ENCODE data around the gene OTUB2. TPM values are rescaled to one million over a fixed set of nuclear protein-coding genes. Genes with fewer than 3 reads are reported as not detected.

OTUB2 gene
- total and polyA plus RNA-seq, 9 donors: 0.41 to 1.6 (median 0.76) TPM

DNA sequence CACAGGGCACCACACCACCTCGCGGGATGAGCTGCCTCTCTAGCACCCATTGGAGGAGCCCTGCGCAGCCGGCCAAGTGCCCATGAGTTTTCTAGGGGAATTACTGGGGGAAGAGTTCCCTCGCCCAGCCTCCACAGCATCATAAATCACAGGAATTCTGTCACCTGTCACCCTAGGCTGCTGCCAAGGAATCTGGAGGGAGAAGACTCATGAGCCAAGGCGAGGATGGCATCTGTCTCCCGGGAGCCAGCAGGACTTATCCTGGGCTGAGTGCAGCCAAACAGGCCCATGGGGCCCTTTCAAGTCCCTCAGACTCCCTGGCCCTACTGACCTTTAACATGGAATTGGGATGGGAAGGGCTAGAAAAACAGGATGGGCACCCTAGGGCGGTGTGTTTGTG is 7.8 kb upstream of the OTUB2 start:
- intact Hi-C loops (cut with DNase I): no loop called here
- DNase-seq: no peak
- H3K4me1 ChIP-seq (ENCODE audit: insufficient read depth): no peaks in the 10 kb centered on the region
- no peaks in the 10 kb centered on the region for H3K9me3 ChIP-seq
- no peak for TF ChIP-seq POLR2A (IDR thresholded peaks at IDR 0.05)
- TF ChIP-seq EP300 (IDR thresholded peaks at IDR 0.05): no peak
- no peak for TF ChIP-seq CTCF (IDR thresholded peaks at IDR 0.05)
- H3K4me3 ChIP-seq: no peak overlapping the region
- 75 to 85% (median 84%) methylated on average over 8 of the region's 8 CpGs for WGBS, 3 donors
- H3K27me3 ChIP-seq: no peaks in the 10 kb centered on the region
- H3K36me3 ChIP-seq: no peaks in the 10 kb centered on the region
- H3K27ac ChIP-seq: no peak overlapping the region

- TF ChIP-seq CTCF (IDR thresholded peaks at IDR 0.05) (no peak), POLR2A (IDR thresholded peaks at IDR 0.05) (no peak), EP300 (IDR thresholded peaks at IDR 0.05) (no peak)
- WGBS, 3 donors: 37 to 66% (median 40%) methylated on average over 6 of the region's 6 CpGs
- no peaks in the 10 kb centered on the region for H3K36me3 ChIP-seq
- H3K27me3 ChIP-seq: no peaks in the 10 kb centered on the region
- H3K4me1 ChIP-seq (ENCODE audit: insufficient read depth): no peaks in the 10 kb centered on the region
- intact Hi-C loops (cut with DNase I): no loop called here
- no peak overlapping the region for H3K4me3 ChIP-seq
- no peak for DNase-seq
- no peak overlapping the region for H3K27ac ChIP-seq
- no peaks in the 10 kb centered on the region for H3K9me3 ChIP-seq
These were observed 6.8 kb upstream of the OTUB2 start for GRCh38 chr14:94019329-94019728.

- 79 to 82% (median 80%) methylated on average over 4 of the region's 4 CpGs for WGBS, 3 donors
- no peaks in the 10 kb centered on the region for H3K4me1 ChIP-seq (ENCODE audit: insufficient read depth)
- TF ChIP-seq POLR2A (IDR thresholded peaks at IDR 0.05) (no peak), EP300 (IDR thresholded peaks at IDR 0.05) (no peak), CTCF (IDR thresholded peaks at IDR 0.05) (no peak)
- H3K27me3 ChIP-seq: no peaks in the 10 kb centered on the region
- no peaks in the 10 kb centered on the region for H3K9me3 ChIP-seq
- no peak for DNase-seq
- H3K36me3 ChIP-seq: no peaks in the 10 kb centered on the region
- no peak overlapping the region for H3K4me3 ChIP-seq
- intact Hi-C loops (cut with DNase I): no loop called here
- H3K27ac ChIP-seq: no peak overlapping the region
These were observed 5.9 kb upstream of the OTUB2 start for GRCh38 chr14:94020267-94020666.

- H3K27ac ChIP-seq: no peak overlapping the region
- 75 to 87% (median 79%) methylated on average over 2 of the region's 2 CpGs for WGBS, 3 donors
- H3K27me3 ChIP-seq: no peaks in the 10 kb centered on the region
- H3K4me1 ChIP-seq (ENCODE audit: insufficient read depth): no peaks in the 10 kb centered on the region
- DNase-seq: no peak
- no peak overlapping the region for H3K4me3 ChIP-seq
- TF ChIP-seq CTCF (IDR thresholded peaks at IDR 0.05) (no peak), POLR2A (IDR thresholded peaks at IDR 0.05) (no peak), EP300 (IDR thresholded peaks at IDR 0.05) (no peak)
- intact Hi-C loops (cut with DNase I): no loop called here
- no peaks in the 10 kb centered on the region for H3K36me3 ChIP-seq
- H3K9me3 ChIP-seq: no peaks in the 10 kb centered on the region
These were observed 5.1 kb upstream of the OTUB2 start for GRCh38 chr14:94021001-94021400.
